A673 (cell line): ENCODE measurements around the gene SLC6A9.

Experiments used
- EZH2 ChIP-seq: fragments of 200-600 bp; sonication (generic); IDR thresholded peaks from 2 replicates; pipeline ENCODE4 v1.6.1; 2017; ENCODE audit warnings: borderline replicate concordance, low read depth, mild to moderate bottlenecking, mixed read lengths, antibody characterized with exemption, low read length; ENCODE audit not compliant: poor library complexity, severe bottlenecking
- TF ChIP-seq, protein P1 (sequence below): fragments of 300-800, 200-600 bp; sonication (generic); conservative IDR thresholded peaks from 2 replicates; pipeline ENCODE4 v1.5.1; 2017; ENCODE audit warnings: low read depth, mild to moderate bottlenecking, antibody characterized with exemption, low read length, moderate library complexity, mixed read lengths

DNA sequence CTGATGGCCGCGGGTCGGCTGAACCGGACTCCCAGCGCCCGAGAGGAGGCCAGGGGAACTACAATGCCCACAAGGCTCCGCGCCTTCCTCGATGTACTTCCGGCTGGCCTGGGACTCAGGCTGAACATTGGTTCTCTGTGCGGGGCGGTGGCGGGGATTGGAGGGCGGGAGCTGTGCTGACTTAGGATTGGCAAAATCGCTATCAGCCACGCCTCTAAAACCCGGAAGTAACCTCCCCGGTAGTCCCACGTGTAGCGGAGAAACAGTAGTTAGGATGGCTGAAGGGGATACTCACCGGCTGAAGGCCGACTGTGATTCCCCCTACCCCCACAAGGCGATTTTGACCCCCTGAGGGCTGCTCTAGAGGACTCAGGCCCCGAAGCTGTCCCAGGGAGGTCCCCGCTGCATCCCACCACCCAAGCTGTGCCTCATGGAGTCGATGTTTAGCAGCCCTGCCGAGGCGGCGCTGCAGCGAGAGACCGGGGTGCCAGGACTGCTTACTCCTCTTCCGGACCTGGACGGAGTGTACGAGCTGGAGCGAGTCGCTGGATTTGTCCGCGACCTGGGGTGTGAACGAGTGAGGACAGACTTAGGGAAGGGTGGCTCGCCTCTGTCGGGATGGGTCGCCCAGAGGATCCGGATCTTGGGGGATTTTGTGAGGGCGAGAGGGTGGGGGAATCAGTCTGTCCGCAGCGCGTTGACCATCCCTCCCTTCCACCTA, 61.4 kb downstream of the SLC6A9 start, which contains the start of gene DPH2:
- TF ChIP-seq, protein P1, sequence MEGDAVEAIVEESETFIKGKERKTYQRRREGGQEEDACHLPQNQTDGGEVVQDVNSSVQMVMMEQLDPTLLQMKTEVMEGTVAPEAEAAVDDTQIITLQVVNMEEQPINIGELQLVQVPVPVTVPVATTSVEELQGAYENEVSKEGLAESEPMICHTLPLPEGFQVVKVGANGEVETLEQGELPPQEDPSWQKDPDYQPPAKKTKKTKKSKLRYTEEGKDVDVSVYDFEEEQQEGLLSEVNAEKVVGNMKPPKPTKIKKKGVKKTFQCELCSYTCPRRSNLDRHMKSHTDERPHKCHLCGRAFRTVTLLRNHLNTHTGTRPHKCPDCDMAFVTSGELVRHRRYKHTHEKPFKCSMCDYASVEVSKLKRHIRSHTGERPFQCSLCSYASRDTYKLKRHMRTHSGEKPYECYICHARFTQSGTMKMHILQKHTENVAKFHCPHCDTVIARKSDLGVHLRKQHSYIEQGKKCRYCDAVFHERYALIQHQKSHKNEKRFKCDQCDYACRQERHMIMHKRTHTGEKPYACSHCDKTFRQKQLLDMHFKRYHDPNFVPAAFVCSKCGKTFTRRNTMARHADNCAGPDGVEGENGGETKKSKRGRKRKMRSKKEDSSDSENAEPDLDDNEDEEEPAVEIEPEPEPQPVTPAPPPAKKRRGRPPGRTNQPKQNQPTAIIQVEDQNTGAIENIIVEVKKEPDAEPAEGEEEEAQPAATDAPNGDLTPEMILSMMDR, result no peak
- no peak for TF ChIP-seq EZH2
